C4-2B (cell line): ENCODE data around the gene FANCD2.

Source experiments
- ZFX ChIP-seq: fragments of 450-650 bp; IDR thresholded peaks from 2 replicates; pipeline ENCODE4 v1.6.1; 2017
- TF ChIP-seq, protein P1 (sequence below): fragments of 450-650 bp; conservative IDR thresholded peaks from 2 replicates; pipeline ENCODE4 v1.5.1; 2017; ENCODE audit warnings: mild to moderate bottlenecking

- TF ChIP-seq, protein P1, sequence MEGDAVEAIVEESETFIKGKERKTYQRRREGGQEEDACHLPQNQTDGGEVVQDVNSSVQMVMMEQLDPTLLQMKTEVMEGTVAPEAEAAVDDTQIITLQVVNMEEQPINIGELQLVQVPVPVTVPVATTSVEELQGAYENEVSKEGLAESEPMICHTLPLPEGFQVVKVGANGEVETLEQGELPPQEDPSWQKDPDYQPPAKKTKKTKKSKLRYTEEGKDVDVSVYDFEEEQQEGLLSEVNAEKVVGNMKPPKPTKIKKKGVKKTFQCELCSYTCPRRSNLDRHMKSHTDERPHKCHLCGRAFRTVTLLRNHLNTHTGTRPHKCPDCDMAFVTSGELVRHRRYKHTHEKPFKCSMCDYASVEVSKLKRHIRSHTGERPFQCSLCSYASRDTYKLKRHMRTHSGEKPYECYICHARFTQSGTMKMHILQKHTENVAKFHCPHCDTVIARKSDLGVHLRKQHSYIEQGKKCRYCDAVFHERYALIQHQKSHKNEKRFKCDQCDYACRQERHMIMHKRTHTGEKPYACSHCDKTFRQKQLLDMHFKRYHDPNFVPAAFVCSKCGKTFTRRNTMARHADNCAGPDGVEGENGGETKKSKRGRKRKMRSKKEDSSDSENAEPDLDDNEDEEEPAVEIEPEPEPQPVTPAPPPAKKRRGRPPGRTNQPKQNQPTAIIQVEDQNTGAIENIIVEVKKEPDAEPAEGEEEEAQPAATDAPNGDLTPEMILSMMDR, result no peak
- no peak for TF ChIP-seq ZFX
Observed at GRCh38 chr3:10085738-10086137, 59.5 kb downstream of the FANCD2 start.
